NCI-H524 treated with DMSO at 0.1 percent for 48 hours (cell line): ENCODE measurements around the gene CD53.
"Not testable (repeated sequence)": the region's sequence is repeated elsewhere in the genome, so short reads cannot be mapped to it uniquely, and the experiment has no call there.

ENCODE experiments used
- DNase-seq: peaks from one replicate; lab custom pipeline; 2025; lab: John Stamatoyannopoulos, UW

The CD53 gene, protein sequence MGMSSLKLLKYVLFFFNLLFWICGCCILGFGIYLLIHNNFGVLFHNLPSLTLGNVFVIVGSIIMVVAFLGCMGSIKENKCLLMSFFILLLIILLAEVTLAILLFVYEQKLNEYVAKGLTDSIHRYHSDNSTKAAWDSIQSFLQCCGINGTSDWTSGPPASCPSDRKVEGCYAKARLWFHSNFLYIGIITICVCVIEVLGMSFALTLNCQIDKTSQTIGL

DNA sequence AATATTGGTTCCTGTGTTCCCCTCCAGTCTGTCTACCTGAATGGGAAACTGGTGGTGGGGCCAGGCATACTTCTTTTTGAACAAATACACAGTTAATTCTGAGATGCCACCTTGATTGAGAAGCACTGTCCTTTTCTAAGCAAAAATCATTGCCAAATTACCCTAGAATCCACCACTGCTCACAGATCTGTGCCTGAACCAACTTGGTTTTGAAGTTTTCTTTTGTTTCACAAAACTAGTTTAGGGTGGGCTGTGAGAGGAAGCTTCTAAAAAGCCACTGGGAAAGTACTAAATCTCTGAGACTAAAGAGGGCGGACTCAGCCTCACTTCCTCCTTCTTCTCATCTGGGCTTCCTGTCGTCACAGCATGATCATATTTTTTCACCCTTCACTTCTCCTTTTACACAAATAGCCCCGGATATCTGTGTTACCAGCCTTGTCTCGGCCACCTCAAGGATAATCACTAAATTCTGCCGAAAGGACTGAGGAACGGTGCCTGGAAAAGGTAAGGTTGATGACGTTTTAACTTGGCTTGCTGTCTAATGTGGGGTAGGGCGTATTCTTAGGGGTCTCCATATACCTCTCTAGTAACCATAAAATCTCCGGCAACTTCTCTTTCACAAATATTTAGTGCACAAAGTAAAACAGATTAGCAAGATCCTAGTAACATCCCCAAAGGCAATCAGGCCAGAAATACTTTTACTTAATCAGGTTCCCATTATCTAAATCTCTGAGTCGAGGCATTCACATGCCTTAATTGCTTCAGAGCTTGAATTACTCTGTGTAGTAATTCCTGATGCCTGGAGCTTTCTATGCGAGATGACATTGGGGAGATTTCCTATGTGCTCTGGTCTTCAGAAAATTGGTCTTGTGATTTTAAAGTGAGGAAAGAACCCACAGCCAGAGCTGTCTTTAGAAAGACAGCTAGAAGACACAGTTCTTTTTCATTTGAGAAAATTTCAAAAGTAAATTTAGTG lies at the start of gene CD53:
TSS of gene CD53 (plus strand) at position 404 of the 976 bp plus-strand sequence. CDS start 18,261 bp downstream, outside the sequence.
- no peak for DNase-seq

DNA sequence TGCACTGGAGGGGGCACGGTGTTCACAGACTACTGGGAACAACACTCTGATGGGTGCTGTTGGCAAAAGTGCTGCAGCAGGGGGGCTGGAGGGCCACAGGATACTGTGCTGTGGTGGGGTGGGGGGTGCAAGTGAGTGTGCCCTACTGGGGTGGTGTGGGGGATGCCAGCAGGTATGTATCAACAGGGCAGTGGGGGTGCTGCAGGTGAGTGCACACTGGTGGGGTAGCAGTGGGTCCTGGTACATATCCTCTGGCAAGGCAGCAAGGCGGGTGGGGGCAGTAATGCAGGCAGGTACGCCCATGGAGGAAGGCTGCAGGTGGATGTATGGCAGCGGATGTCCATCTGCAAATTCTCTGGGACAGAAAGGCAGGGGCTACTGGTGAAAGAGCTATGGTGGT lies 48.8 kb upstream of the CD53 start:
- DNase-seq = no peak

DNA sequence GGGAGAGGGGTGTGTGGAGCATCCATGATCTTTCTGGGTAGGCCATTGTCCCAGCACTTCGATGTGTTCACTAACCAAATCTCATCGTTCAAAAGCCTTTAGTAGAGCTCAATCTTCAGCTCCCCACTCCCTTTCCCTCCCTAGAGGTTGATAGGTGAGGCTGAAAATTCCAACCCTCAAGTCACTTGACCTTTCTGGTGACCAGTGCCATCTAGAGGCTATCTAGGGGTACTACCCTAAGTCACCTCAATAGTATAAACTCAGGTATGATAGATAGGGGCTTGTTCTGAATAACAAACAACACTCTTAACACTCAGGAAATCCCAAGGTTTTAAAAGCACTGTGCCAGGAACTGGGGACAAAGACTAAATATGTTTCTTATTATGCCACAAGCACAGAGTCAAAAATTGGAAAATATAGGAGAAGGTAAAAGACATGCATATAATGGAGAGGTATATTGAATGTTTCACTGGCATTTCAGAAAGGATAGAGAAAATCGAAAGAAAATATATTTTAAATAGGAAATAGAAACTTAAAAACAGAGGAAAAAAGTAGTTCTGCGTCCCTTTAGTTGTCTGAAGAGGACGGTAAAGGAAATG lies 42.9 kb upstream of the CD53 start:
- DNase-seq = no peak

DNA sequence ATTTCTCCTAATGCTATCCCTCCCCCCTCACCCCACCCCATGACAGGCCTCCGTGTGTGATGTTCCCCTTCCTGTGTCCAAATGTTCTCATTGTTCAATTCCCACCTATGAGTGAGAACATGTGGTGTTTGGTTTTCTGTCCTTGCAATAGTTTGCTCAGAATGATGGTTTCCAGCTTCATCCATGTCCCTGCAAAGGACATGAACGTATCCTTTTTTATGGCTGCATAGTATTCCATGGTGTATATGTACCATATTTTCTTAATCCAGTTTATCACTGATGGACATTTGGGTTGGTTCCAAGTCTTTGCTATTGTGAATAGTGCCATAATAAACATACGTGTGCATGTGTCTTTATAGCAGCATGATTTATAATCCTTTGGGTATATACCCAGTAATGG lies 39.2 kb upstream of the CD53 start:
- DNase-seq = not testable (repeated sequence)

DNA sequence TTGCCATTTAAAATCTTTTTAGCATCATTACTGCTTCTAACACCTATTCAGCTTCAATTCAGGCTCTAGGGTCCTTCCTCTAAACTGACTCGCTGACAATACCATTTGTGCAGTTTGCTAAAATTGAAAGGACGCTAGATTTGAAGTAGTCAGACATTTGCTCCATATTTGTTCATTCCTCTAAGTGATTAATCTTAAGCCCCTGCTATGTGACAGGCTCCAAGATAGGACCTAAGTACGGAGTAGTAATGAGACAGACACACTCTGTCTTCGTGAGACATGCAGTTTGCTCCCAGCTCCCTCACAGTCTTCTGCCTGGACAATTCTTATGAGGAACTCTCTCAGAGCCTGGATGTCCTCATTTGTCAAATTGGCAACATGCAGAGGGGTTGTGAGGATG lies 26.1 kb upstream of the CD53 start:
- no peak for DNase-seq

DNA sequence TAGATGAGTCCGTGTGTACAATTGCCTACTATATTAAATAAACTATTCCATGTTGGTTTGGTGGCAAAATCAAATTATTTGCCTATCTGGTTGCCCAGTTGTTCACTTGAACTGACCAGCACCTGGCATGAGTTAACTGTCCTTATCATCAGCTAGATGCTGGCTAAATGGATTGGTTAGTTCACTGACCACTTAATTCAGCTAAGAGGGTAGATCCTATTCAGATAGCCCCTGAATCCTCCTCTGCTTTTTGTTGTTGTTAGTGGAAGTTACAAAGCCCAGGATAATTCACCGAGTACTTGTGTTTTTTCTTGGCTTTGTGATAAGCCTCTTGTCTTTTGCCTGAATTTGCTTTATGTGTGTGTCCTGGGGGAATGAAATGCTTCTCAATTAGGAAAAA lies 22.8 kb upstream of the CD53 start:
- no peak for DNase-seq

DNA sequence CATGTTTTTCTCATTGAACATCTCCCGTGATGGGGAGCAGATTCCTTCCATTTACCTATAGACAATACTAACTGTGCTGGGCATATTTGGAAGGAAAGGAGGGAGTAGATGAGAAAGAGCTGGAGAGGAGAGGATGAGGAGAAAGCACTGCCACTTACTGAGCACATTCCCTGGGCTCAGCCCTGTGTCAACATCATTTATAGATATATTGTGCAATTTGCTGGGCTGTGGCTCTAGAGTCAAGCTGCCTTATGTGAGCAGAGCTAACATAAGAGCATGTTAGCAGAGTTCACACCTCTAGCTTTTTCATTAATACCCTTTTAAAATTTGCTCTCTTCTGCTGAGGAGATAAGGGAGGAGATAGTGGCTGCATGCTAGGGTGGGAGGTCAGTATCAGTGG lies 22.3 kb upstream of the CD53 start:
- no peak for DNase-seq

DNA sequence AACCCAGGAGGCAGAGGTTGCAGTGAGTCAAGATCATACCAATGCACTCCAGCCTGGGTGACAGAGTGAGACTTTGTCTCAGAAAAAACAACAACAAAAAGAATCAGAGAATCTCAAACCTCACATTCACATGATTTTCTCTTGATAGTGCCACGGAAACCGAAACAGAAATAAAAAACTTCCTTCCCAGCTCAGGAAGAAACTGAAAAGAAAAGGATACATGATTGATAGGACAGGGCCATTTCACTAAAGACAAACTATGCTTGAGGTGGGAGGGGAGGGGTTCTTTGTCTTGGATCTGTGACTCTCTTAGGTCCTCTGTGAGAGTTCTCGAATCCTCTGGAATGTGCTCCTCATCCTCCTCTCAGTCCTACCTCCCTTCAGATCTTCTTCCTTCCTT lies 19.8 kb upstream of the CD53 start:
- no peak for DNase-seq

DNA sequence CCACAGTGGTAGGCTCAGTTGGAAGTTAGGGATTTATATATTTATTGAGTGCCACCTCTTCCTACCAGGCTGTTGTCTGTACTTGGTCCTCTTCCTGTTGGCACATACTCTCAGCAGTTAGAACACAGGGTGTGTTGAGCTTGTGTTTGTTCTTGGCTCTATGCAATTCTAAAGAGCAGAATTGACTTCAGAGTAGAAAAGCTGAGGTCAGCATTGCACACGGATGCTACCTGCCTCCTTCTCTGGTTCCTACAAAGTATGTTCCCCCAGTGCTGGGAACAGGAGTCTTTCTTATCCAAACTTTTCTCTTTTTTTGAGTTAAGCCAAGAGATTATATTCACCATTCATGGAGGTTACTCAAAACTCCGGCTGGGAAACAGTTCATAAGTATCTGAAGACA lies 16.5 kb upstream of the CD53 start:
- DNase-seq = no peak

DNA sequence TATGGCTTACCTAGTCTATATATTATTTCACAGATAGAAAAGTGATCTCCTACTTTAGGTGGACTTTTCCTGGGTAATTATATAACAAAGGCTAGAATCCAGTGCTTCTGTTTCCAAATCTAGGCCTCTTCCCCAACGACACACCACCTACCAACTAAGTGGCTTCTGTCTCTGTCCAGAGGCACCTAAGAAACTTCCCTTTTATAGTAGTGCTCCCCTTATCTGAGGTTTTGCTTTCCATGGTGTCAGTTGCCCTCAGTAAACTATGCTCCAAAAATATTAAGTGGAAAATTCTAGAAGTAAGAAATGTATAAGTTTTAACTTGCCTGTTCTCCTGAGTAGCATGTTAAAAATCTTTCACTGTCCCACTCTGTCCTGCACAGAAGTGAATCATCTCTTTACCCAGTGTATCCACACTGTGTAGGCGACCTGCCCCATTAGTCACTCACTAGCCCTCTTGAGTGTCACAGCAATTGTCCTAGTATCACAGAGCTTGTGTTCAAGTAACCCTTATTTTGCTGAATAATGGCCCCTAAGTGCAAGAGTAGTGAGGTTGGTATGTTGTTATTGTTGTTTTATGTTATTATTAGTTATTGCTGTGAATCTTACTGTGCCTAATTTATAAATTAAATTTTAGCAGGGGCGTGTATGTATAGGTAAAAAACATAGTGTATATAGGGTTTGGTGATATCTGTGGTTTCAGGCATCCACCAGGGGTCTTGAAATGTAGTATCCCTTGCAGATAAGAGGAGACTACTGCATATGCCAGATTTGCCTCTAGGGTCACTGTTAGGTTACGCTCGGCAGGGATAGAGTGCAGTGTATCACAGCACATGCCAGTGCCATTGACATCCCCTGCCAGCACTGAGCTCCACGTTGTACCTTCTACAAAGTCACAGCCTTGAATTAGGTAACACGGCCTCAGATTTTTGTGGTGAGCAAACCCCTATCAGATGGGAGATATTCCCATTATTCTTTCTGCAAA lies 14.7 kb upstream of the CD53 start:
- no peak for DNase-seq

DNA sequence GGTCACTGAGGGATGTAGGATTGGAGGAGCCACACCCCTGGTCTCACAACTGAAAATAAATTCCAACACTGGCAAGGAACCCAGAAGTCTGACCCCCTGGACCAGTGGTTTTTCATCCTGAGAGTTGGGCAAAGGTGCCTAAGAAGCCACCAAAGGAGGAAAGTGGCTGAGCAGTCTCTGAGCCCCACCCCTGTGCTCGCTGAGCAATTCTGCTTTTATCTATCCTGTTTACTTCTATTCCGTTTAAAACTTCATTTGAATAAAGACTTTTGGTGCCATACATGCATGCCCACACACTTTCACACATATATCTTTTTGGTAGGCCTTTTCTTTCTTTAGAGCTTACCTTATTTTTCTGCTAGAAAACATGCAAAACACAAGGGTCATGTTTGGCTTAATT lies 13.9 kb upstream of the CD53 start:
- DNase-seq = no peak

DNA sequence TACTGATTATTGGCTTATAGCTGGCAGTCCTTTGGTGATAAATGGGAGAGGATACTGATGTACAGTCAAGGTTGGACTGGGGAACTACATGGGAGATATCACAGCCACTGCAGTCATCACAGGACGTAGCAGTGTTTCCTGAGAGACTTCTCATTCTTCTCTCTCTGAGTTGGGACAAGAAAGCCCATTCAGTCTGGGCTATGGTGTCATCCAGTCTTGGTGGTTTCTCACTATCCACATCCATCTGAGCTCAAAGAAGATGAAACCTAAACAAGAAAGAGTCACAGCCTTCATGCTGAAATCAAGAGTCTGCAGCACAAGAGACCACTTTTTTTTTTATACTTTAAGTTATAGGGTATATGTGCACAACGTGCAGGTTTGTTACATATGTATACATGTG lies 12.8 kb upstream of the CD53 start:
- DNase-seq = no peak

DNA sequence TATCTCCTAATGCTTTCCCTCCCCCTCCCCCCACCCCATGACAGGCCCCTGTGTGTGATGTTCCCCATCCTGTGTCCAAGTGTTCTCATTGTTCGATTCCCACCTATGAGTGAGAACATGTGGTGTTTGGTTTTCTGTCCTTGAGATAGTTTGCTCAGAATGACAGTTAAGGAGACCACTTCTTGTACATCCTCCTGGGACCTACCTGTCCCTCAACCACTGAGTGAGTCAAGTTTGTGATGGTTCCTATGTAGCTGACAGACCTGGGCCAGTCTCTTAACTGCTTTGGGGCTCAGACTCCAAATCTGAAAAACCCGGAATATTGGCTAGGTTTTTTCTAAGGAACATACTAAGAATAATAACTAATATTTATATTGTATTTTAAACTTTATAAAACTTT lies 12.3 kb upstream of the CD53 start:
- not testable (repeated sequence) for DNase-seq

DNA sequence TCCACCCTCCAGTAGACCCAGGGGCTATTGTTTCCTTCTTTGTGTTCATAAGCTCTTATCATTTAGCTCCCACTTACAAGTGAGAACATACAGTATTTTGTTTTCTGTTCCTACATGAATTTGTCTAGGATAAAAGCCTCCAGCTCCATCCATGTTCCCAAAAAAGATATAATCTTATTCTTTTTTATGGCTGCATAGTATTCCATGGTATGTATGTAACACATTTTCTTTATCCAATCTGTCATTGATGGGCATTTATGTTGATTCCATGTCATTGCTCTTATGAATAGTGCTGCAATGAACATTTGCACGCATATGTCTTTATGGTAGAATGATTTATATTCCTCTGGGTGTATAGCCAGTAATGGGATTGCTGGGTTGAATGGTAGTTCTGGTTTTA lies 11.0 kb upstream of the CD53 start:
- DNase-seq = not testable (repeated sequence)

DNA sequence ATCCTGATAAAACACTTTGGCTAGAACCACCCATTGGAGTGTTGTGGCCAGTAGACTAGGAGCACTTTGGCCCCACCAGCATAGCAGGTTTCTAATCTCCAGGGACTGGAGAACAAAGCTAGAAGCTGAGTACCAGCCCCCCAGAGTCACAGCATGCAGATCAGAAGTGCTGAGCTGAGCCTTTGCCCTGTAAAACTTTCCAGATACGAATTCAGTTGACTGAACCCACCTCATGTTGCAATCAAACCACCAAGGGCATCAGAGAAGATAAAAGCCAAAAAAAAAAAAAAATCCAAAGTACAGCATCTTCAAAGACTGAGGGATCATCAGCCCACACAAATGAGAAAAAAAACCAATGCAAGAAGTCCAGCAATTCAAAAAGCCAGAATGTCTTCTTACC lies 8.7 kb upstream of the CD53 start:
- DNase-seq = no peak

DNA sequence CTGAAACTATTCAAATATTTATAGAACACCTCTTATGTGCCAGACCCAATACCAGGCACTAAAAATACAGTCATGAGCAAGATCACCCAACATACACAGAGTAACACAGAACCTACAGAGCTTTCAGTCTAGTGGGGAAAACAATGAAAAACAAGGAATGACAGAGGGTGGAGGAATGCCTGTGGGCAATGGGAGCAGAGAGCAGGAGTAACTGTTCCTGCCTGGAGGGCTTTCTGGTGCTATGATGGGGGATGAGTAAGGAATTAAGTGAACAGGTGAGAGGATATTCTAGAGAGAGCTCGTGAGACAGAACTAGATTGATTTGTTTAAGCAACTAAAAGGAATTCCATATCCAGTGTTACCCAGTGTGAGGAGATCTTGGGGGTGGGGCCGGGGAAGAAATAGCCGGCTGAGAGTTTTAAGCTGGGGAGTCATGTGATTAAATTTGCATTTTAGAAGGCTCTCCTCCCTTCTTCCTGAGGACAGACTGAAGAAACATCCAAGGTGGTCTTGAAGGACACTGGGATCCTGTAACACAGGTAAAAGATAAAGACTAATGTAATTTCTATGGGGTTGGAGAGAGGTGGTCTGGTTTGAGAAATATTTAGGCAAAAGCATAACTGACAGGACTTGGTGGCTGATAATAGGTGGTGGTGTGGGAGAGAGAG lies 2.1 kb upstream of the CD53 start:
- no peak for DNase-seq

DNA sequence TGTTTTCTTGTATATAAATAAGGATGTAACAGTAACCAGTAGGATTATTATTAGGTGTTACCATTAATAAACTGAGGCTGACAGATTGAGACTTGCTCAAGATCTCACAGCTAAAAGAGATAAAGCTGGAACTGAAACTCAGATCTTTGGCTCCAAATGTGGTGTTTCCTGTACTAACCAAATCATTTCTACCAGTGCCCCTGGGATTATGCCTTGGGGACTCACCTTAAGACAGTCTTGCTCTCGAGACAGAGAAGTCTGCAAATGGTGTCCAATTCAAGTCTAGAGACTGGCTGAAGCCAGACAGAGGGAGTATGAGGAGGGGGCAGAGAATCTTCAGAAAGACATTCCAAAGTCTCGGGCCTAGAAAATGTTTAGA lies 593 bp upstream of the CD53 start:
- no peak for DNase-seq

DNA sequence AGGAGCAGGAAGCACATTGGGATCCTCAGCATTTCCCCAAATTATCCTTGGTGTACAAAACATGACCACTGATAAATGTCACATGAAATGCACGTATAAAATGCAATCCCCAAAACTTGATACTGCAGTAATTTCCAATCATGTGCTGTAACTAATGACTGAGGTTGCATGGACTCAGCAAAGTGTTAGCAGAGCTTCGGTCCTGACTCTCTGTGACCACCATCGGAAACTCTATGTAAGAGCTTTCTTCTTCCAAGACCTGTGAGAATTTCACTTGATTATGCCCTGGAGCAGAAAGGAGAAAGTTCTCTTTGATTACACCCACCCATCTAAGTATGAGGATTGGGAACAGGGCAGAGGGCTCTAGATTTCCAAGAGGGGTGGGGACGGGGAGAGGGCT lies 908 bp downstream of the CD53 start:
- no peak for DNase-seq

DNA sequence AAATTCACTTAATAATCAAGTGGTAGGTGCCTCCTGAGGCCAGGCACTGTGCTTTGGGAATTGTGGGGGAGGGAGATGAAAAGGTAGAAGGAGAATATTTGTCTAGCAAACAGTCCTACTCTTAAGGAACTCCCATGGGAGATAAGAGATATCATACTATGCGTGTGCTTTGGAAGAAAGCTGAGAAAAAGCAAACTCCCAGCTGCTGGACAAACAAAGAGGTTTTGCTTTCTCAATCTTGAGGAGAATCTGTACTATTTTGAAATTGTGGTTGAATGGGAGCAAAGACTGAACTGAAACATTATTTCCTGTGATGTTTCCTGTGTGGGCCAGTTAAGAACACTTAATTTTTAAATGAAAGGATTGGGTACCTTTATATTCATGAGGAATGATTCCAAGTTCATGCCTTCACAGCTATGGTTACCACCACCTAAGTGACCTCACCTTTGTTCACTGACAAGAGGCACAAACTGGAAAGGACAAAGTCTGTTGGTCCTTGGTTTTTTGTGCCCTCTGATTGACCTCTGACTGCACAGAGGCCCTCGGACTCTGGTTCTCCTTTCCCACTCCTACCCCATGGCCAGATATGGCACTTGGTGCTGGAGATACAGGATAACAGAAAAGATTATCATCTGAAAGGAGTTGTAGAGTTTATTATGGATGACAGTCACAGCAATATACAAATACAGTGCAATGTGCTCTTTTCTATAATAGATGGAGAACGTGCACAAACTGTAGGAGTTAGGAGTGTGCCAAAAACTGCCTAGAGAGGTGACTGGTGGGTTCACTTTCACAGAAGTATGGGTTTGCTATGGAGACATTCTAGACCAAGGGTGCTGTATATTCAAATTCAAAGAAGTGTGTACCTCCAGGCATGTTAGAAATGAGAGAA lies 1.6 kb downstream of the CD53 start:
- DNase-seq = no peak

DNA sequence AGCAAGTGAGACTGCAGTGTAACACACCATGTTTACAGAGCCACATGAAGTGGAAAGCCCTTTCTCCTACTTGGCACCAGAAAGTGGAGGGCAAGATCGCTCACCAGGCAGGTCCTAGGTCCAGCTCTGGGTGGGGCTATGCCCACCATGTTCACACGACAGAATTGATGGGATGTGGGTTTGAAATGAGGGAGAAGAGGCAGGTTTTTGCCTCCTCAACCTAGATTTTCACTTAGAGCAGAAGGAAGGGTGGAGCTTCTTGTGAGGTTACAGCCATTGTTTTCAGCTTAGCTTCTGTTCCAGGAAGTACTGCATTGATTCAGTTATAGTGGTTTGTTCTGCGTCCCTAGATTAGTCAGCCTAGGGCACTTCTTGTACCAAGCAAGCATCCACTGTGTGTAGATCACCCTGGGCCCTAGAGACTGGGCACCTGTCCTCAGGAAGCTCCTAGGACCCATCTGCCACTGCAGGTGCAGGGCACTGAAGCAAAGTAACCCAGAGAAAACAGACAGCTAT lies 2.3 kb downstream of the CD53 start:
- no peak for DNase-seq
